Transverse colon (tissue), 3 donors: ENCODE results near the gene MRPL41.
"Not testable (repeated sequence)": the region's sequence is repeated elsewhere in the genome, so short reads cannot be mapped to it uniquely, and the experiment has no call there.

Source experiments
- CTCF ChIP-seq, 5 experiments: fragments of 200-600 bp in 3 of 5; fragments of 450-650 bp in 2 of 5; sonication (generic) in 3 of 5; IDR thresholded peaks; 1 replicate in 2 of 5; 2 replicates in 3 of 5; pipeline ENCODE4 v1.5.1; 2016 to 2017; ENCODE audit warnings: antibody characterized with exemption in 5 of 5, inconsistent platforms in 3 of 5, mild to moderate bottlenecking in 2 of 5, moderate library complexity in 1 of 5
- POLR2A ChIP-seq: fragments of 450-650 bp; IDR thresholded peaks from one replicate; pipeline ENCODE4 v1.6.1; 2016; ENCODE audit warnings: antibody characterized with exemption, mild to moderate bottlenecking, moderate library complexity

DNA sequence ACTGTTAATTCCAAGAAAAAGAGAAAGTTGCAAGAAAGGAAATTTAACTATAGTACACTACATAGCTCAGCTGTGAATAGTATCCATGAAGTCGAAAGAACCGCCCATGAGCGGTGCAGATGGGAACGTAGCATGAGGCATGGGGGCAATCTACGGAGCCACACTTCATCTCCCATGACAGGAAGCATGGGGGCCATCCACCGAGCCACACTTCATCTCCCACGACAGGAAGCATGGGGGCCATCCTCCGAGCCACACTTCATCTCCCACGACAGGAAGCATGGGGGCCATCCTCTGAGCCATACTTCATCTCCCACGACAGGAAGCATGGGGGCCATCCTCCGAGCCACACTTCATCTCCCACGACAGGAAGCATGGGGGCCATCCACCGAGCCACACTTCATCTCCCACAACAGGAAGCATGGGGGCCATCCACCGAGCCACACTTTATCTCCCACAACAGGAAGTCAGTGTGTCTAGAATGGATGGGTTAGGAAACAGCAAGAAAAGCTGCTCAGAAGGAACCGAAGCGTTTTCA lies 15.0 kb upstream of the MRPL41 start:
- TF ChIP-seq CTCF (IDR thresholded peaks at IDR 0.05); POLR2A: not testable (repeated sequence)
